HG02588 (cell line): ENCODE data around the gene PITPNM3.
"Not testable (repeated sequence)": the region's sequence is repeated elsewhere in the genome, so short reads cannot be mapped to it uniquely, and the experiment has no call there.

ENCODE experiments used
- ATAC-seq: cut with Tn5 transposase; IDR thresholded peaks from one replicate; pipeline ENCODE4 v1.9.1; 2021; ENCODE audit warnings: mild to moderate bottlenecking, moderate library complexity; ENCODE audit not compliant: unreplicated experiment

PITPNM3 gene

DNA sequence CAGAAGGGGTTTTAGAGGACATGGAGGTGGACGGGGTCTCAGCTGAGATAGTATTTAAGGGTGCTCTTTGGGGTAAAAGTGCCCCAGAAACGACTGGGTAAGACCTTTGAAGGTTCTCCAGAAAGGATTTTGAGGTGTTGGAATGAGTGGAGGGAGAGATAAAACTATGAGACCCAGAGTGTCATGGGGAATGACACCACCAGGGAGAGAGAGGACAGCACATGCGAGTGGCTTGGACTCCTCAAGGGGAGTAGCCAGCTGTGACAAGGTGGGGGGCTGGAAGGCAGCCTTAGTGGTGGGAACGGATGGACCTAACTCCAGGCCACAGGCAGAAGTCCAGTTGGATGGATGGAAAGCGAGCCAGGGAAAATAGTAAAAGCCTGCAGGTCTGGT lies 19.2 kb upstream of the PITPNM3 start:
- ATAC-seq, result no peak

DNA sequence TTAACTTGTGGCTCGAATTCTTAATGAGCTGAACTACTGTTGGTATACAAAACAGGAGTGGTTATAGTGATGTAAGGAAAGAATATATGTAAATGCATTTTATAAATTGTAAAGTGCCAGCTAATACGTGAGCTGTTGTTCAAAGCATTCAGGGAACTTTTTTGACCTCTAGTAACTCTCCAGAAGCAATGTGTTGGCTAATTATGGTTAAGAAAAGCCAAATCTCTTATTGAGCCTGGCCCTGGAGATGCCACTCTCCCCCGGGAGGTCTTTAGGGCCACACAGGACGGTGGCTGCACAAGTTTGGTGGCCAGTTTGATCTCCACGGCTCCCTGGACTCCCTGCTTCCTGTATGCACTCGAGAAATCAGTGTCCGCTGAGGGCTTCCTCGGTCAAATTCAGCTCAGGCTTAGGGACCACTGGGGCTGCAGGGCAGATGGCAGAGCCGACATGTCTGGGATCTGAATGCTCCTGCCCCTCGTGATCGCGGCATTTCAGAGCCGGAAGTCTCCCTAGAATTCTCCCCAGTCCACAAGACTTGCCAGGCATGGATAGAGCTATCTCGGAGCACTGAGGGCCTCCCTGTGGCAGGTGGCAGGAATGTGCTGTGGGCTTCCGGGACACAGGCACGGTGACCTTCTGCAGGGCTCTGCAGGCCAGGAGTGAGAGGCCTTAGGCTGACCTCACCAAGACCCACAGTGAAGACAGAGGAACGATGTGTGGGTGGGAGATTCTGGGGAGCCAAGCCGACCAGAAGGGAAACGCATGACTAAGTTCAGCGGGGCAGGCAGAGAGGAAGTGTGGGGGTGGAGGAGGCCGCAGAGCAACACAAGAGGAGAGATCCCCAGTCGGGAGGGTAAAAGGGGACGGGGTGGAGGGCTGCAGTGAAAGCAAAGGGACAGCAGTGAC lies 18.6 kb upstream of the PITPNM3 start:
- ATAC-seq, result no peak

DNA sequence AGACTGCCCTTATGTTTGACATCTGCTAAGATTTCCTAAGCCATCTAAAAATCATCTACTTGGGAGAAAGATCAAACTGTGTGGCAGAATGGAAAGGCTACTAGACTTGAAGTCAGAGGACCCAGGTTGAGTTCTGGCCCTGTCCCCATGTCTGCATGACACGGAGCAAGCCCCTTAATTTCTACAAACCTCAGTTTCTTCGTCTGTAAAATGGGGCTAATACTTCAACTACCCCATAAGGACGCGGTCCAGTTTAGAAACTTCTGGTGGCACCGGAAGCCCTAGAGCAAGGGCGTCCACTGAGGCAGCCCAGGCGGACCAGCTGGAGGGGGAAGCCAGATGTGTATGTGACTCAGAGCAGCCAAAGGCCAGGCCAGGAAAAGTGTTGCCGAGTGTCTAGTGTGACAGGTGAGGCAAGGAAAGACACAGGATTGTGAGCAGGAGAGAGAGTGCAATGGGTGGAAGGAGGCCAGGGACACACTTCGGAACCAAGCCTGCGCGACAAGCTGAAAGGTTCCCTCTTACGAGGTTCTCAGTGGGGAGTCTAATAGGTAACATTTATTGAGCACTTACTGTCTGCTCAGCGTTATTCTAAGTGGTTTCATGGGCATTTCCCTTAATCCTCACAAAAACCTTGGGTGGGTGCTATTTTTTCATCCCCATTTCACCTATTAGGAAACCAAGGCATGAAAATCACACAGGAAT lies 17.8 kb upstream of the PITPNM3 start:
- ATAC-seq, result no peak

DNA sequence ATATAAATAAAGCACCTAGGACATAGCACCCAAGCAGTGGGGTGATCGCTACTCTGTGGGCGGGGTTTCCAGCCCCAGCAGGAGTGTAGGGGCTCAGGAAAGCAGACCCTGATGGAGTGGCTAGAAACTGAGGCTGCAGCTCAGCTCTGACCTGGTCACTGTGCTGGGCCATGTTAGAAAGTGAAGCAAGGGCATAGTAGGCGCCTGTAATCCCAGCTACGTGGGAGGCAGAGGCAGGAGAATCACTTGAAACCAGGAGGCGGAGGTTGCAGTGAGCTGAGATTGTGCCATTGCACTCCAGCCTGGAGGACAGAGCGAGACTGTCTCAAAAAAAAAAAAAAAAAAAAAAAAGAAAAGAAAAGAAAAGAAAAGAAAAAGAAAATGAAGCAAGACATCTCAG lies 17.1 kb upstream of the PITPNM3 start:
- ATAC-seq, result not testable (repeated sequence)

DNA sequence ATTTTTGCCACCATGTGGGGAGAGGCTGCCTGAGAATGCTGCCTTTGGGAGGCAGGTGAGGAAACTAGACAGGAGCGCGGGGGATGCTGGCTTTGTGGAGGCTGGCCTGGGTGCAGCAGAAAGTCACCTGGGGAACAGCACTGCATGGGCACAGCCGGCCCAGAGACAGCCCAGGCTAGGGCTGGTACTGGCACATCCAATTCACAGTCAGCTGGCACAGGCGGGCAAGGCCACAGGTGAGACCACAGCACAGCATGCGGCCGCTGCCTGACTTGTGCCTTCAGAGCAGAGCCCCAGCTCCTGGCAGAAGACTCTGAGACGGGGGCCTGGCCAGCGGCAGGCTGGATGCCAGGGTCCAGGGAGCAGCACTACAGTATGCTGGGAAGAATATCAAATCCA lies 16.6 kb upstream of the PITPNM3 start:
- ATAC-seq, result no peak

DNA sequence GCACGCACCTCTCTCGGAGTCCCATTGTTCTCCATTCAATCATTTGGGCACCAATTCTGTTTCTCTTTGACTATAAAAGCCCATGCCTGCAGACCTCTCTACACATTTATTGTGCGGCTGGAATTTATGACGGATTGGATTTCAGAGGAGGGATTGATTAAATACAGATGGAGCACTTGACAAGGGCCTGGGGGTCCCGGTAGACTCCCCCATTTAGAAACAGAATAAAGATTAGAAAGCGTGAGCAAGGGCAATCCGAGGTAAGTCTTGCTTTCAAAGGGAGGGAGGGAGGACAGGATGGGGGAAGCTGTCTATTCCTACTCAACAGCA lies 15.1 kb upstream of the PITPNM3 start:
- ATAC-seq, result no peak

DNA sequence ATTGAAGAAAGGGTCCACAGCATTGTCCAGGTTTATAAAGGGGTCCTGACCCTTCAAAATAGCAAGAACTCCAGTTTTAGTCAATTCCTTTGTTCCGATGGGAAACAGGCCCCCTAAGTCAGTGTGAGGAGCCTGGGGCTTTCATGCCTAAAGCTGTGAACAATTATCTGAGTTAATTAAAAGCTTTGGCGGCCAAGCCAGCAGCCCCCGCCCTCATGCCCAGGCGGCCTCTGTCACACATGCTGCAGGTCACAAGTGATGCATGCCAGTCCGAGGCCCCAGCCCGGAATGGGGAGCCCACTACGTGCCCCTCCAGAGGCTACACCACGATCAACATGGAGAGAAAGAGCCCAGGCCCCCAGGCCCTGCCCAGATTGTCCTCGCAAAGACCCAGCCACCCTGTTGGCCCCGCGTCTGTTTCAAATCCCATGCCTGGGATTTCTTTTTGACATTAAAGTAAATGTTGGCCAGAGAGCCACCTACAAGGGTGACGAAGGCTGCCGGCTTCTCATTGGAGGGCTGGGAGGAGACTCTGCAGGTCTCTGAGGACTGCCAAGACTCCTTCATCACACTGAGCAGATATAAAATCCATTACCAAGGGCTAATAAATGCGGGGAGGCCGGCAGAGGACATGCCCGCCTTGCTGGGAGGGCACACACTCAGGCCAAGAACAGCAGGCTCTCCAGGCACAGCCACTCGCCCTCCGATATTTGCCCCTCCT lies 14.5 kb upstream of the PITPNM3 start:
- no peak for ATAC-seq

DNA sequence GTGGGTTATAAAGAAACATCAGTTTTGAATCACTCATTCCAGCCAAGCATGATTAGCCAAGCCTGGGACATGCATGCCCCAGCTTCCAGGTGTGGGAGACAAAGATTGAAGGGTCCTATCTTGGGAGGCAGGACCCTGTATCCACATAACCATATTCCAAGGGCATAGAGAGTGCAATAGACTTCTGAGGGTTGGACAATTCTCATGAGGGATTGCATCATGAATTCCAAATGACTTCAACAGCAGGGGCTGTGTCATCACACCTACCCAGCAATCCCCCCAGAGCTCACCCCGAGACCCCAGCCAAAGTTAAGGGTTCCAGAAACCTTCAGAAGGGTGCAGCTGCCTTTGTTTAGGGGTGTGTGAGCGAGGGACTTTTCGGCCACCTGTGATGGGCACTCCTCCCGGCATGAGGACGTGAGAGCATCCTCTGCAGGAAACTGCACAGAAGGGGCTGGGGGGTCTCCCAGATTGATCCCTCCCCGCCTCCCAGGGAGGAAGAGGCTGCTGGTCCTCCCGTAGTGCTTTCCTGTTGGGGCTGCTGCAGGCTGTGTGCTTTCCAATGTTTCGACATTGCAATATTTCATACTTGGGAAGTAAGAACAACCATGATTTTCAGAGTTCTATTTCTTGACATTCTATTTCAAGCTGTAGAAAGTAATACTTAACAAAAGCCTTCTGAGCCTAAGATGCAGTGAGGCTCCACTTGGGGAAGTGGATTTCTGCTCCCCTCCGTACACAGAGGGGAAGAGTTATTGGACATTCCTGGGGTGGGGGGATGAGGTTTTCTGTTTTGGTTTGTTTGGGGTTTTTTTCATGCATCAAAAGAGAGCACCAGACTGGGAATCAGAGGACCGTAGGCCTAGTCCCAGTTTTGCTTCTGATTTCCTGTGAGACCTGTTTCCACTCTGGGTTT lies 13.3 kb upstream of the PITPNM3 start:
- no peak for ATAC-seq

DNA sequence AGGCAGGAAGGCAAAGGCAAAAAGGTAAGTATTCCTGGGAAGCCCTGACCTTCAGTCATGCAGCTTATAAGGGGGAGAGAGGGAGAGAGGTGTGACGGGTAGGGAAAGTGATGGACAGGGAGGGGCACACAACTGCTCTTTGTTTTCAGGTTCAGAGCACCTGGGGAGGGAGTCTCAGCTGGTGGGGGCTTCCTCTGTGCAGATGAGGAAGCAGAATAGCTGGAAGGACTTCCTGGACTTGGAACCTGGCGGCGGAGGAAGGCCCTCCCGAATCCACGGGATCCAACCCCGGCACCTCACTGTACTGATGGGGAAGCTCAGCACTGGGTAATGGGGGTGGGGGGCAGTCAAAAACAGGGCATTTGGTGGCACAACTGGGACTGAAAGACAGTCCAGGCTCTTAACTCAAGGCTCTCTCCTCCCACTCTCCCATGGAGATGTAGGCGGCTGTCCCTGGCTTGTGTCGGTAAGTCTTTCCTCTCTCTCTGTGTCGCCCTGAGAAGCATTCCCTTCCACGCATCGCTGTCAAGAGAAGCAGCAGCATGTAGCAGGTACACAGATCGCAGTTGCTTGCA lies 11.9 kb upstream of the PITPNM3 start:
- ATAC-seq, result no peak

DNA sequence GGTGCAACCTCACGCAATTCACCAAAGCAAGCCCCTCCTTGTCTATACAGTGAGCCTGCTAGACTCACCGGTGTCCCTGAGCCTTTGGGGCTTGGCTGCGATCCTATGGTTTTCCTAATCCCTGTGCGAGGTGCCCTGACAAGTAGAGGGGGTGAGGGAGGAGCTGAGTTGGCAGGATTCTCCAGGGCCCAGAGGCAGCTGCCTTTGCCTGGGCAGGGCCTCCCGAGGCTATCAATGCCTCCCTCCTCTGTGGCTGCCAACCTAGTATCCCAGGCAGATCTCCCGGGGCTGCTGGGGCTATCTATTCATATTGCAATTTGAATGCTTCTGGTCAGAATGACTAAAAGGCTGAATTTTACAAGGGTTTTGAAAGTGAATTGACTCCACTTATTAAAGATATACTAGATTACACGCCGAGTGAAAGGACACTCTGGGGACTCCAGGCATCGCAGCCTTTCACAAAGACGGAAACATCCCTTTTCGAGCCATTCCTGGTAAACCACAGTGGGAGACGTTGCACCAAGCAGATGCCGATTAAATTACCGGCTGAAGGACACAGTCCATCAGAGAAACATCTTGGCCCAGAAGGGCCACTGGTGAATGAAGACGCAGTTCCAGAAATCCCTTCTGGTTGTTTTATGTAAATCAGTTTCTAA lies 11.3 kb upstream of the PITPNM3 start:
- no peak for ATAC-seq

DNA sequence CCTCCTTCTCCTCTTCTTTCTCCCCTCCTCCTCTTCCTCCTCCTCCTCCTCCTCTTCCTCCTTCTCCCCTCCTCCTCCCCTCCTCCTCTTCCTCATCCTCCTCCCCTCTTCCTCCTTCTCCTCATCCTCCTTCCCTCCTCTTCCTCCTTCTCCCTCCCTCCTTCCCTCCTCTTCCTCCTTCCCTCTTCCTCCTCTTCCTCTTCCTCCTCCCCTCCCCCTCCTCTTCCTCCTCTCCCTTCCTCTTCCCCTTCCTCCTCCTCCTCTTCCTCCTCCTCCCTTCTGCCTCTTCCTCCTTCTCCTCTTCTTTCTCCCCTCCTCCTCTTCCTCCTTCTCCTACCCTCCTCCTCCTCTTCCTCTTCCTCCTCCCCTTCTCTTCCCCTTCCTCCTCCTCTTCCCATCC lies 5.1 kb upstream of the PITPNM3 start:
- no peak for ATAC-seq

DNA sequence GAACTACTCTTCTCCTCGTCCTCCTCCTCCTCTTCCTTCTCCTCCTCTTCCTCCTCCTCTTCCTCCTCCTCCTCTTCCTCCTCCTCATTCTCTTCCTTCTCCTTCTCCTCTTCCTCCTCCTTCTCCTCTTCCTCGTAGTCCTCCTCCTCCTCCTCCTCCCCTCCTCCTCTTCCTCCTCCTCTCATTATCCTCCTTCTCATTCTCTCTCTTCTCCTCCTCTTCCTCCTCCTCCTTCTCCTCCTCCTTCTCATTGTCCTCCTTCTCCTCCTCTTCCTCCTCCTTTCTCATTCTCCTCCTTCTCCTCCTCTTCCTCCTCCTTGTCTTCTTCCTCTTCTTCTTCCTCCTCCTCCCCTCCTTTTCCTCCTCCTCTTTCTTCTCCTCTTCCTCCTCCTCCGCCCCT lies 4.1 kb upstream of the PITPNM3 start:
- ATAC-seq, result no peak

DNA sequence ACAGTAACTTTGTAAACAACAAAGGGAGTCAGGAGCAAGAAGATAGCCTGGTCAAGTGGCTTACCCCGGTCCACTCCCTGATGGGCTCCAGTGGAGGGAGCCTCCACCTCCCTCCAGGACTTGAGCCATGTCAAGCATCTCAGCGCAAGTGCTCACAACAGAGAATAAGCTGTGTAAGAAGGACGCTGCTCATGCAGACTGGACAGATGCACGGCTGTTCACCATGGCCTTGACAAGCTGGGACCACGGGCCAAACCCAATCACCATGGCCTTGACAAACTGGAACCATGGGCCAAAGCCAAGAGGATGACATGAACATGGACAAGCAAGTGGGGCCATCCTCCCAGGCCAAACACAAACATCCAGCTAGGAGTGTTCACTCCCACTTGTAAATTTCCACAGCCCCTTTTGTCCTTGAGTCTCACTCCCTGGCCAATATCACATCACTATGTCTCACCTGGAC lies 3.4 kb upstream of the PITPNM3 start:
- ATAC-seq, result no peak

DNA sequence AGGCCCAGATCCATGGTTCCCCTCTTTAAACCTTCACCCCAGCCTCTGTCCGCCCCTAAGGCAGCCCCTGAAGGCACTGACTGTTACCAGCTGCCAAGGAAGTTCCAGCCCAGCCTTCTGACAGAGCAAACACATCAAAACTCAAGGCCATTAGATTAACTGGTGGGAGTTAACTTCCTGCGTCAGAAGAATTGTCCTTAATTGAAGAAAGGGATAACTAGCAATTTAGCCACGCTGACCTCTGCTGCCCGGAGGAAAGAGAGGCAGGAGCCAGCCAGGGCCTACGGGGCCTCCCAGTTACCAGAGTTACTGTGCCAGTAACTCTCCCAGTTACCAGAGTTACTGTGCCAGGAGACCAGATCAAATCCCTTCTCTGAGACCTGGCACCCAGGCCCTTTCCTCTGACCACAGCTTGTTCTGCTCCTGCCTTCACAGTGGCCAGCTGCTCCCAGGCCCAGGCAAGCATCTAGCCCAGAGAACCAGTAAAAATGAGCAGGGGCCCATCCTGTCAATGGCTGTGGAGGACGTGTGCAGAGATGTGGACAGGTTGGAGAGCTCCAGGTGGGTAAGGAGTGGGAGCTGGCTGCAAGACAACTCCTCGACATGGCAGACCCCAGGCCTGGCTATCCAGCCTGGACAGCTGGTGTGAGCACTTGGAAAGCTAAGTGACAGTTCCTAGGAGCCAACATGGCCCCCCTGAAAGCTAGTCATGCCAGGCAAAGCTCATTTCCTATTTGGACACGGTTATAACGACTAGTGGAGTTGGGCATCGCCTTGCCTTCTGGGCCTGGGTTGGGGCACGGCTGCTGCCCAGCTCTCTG lies 2.8 kb upstream of the PITPNM3 start:
- no peak for ATAC-seq

DNA sequence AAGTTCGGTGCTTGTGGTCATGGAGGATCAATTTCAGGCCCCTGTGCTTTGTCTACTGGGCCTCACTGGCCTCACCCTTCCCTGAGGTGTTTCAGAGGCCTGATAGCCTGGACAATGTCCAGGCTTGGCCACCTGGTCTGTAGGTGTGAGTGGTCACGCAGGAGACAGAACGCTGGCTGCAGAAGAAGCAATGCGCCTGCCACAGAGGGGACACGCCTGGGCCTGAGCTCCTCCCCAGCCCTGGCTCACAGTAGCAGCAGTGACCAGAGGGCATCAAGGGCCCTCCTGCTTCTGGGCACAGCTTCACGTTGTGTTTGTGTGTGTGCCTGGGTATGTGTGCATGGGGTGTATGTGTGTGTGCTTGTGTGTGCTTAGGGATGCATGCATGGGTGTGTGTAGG lies 1.9 kb upstream of the PITPNM3 start:
- ATAC-seq, result no peak

DNA sequence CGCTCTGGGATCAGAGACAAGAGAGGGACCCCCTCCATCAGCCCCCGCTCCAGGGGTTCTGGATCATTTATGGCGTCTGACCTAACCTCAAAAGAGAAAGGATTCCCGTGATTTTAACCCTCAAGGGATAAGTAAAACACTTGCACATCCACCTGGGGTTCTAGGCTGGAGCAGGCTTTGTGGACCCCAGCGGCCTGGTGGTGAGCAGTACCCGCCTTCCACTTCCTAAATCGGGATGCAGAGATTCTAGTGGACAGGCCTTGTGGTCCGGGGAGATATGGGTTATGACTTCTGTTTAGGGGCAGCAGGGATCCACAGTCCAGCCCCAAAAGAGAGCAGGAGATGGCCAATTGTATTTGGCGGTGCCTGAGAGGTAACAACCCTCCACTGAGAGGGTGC lies 684 bp upstream of the PITPNM3 start:
- no peak for ATAC-seq

DNA sequence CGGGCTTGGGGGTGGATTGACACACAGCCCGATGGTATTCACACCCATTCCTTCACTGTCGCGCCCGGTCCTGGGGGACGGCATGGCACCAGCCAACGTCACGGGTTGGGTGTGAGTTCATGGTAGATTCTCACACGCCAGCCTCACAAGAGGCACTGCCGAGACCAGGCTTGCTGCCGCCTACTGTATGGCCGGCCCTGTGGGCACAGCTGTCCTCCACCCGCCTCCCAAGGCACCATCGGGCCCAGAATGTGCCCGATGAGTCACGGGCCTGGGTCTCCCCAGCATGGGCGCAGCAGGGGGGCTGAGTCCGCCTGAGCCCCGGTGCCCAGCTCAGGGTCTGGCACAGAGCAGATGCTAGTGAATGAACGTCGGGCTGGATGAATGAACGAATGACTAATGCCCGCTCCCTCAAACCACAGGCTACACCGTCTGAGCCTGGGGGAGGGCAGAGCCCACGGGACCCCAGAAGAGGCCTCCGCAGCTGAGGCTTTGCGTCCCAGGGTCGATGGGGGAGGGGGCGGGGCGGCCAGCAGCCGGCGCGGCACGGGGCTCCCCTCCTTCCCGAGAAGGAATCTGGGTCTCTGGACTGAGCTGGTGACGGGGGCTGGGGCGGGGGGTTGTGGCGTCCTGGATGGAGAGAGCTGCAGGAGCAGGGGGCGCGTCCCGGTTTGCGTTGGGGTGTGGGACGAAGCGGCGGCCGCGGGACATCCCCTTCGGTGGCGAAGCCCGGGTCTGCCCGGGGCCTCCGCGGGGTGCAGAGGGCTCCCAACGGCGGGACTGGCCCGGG lies 829 bp downstream of the PITPNM3 start:
- ATAC-seq, result no peak

DNA sequence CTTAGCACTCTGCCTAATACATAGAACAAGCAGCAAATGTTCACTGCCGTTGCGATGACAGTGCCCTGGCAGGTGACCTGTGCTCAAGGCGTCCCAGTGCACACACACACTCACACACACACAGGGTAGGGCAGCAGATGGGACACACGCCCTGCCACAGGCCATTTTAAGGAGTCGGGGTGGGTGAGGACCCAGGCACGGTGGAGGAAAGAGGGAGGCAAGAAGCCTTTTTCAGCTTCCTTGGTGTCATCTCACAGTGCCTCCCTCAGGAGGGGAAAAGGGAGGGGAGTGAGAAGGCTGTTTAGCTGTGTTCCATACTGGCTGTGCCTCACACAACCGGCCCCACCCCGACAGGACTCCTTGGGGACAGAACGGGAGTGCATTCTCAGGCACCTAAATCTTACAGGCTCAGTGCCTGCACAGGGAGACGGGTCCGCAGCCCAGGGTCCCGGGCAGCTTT lies 1.5 kb downstream of the PITPNM3 start:
- no peak for ATAC-seq
